GM19397 (cell line): Measurements from ENCODE around the gene IFT88.

Source experiments
- ATAC-seq: cut with Tn5 transposase; IDR thresholded peaks from one replicate; pipeline ENCODE4 v1.9.1; 2021; ENCODE audit warnings: mild to moderate bottlenecking, moderate library complexity; ENCODE audit not compliant: unreplicated experiment

Gene IFT88

DNA sequence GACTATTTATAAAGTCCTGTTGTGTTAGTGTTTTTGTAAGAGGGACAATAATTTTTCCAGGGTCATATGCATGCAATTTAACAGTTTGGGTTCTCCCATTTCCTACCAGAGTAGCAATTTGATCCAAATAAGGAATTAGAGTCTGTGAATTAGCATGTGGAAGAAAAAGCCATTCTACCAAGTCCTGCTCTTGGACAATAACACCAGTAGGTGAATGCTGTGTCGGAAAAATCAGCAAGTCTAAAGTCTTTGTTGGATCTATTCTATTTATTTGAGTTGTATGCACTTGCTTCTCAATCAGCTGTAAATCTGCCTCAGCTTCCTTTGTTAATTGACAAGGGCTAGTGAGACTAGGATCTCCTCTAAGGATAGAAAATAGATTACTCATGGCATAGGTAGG lies 115.1 kb downstream of the IFT88 start:
- ATAC-seq, result no peak

DNA sequence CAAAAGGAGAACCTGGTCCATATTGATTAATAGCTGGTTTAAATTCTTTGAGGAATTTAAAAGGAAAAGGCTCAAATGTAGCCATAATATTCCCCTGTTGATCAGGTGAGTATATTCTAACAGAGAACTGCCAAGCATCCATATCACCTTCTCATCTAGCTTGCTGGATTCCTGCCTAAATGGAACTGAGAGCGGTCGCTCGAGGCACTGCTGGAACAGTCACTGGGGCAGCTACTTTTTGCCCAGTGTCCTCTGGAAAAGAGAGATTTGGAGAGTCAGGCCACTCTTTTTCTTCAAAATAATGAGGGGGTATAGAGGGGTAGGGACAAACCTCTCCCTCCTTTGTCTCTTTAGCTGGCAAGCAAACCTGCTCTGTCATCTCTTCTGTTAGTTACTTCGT lies 117.1 kb downstream of the IFT88 start:
- ATAC-seq, result no peak

DNA sequence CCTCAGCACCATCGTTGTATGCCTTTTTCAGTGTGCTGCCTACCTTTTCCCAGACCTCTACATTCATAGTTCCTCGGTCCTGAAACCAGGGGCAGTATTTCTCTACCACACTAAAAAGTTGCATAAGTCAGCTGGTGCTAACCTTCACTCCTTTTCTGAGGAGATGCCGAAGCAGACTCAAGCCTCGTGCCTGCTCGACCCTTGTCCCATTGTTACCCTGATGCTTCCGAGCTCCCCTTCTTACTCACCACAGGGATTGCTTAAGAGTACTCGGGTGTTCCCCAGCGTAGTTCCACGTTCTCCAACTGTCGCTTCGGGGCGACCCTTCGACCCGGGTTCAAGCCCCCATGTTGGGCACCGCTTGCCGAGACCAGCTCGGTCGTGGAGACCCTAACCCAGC lies 117.6 kb downstream of the IFT88 start:
- ATAC-seq, result no peak

DNA sequence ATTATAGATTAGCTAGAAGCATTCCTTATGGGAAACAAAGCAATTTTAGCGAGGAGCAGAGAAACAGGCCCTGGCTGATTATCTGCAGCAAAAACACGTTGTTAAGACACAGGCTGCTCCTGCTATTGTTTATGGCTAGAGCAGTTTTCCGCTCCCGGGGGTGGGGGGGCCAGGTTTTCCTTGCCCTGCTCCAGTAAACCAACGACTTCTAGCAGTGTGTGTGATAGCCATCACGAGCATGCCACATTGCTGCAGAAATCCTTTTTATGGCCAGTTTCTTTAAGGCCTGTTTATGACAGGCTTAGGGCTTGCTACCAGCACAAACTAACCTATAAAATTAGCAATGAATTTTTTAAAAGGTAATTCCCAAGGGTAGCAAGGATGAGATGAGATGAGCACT lies 118.1 kb downstream of the IFT88 start:
- ATAC-seq, result no peak

DNA sequence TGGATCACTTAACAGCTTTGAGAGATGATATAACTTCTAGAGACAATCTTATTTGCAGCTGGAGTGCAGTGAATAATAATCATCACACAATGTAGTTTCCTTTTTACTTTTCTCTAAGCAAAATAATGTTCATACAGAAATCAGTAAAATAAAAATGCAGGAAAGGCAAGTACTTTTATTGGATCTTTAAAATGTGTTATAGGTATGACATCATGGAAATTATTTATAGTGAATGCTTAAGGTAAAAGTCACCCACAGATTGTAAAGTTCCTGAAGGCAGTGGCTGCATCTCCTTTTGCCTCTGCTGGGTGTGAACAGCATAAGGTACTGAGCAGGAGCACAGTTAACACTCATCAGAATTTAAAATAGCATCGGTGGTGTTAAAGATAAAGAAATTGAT lies 119.2 kb downstream of the IFT88 start:
- no peak for ATAC-seq

DNA sequence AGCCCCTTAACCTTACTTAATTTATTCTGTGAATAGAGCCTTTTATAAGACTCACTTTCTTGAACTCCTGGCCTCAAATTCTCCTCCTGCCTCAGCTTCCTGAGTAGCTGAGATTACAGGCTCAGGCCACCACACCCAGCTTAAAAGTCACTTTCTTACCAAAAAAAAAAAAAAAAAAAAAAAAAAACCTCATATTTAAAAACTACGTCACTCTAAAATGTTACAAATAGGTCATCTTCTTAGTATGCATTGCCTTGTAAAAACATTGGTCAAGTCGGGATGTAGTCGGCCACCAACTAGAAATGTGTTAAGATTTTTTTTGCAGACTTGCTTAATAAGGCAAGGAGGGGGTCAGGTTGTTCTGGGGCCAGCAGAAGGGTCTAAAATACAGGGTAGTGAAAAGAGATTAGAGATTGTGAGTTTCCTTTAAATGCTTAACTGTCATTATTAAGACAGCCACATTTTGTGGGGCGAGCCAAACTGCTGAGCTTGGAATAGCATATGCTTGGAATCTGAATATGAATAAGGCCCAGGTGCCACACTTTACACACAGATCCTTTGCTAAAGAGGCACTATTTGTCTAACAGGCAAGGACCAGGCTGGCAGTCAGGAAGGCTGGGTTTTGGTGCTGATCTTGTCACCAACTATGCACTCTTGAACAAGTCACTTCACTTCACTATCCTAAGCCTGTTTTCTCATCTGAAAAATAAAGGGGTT lies 120.1 kb downstream of the IFT88 start:
- ATAC-seq, result no peak

DNA sequence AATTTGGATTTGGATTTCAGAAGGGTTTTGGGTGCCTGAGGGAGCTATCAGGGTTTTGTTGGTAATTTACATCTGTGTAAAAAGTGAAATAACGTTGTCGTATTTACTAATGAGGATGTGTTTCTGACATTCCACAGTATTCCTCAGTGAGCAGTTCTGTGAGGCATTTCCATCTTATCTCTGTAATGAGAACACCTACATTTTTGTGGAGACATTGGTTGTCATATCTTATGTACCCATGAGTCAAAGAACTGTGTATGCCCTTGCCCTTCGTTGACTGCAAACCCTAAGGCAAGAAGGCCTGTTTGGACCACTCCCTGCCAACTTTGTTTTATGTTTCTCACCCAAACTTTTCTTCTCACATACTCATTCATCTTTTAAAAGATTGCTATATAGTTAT lies 122.3 kb downstream of the IFT88 start:
- ATAC-seq, result no peak

DNA sequence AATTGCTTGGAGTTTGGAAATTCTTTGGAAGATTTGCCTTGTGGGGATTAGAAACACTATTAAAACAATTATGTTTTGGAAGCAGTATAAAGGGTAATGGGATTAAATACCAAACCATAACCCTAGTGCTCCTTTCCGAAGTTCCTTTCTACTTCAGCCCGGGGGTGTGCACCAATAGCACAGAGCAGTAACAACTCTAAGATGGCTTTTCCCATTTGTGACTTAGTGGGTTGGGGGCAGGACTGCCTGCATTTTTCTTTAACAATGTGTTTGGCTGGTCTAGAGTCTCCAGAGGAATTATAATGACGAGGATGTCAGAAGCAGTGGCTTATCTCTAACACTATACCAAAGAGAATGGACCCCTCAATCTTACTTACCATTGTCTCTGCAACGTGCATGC lies 124.7 kb downstream of the IFT88 start:
- ATAC-seq, result no peak

DNA sequence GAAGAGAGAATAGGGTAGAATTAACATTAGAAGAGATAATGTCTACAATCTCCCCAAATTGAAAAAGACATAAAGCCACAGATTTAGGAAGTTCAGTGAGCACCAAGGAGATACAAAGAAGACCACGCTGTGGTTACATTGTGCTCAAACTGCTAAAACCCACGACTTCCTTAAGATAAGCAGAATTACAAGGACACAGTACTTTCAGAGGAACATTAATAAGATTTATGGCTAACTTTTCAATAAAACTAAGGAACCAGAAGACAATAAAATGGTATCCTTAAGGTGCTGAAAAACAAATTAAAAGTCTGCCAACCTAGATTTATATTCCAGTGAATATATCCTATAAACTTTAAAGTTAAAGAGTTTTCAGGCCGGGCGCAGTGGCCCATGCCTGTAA lies 129.1 kb downstream of the IFT88 start:
- ATAC-seq, result no peak

DNA sequence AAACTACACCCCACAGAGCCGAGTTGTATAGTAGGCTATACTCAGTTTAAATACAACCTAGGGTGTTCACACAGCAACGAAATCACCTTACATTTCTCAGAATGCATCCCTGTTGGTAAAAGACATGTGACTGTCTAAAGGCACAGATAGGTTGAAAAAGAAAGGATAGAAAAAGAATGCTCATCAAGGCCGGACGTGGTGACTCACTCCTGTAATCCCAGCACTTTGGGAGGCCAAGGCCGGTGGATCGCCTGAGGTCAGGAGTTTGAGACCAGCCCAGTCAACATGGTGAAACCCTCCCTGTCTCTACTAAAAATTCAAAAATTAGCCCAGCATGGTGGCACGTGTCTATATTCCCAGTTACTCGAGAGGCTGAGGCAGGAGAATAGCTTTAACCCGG lies 132.8 kb downstream of the IFT88 start:
- ATAC-seq, result no peak

DNA sequence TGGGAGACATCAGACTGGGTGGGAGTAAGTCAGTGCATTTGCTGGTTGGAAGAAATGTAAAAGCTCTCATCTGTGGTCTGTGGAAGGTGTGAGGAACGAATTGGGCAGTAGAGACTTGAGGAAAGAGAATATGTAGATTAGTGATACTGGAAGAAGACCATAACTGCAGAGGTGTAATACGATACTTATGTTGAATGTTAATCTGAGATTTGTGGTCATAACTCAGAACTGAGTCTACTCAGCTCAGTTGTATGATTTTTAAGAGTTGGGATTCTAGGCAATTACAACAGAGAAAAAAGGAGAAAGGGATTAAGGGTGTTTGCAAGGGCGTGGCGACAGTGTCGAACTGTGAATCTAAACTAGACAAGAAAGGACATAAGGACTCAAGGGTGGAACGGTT lies 133.3 kb downstream of the IFT88 start:
- no peak for ATAC-seq

DNA sequence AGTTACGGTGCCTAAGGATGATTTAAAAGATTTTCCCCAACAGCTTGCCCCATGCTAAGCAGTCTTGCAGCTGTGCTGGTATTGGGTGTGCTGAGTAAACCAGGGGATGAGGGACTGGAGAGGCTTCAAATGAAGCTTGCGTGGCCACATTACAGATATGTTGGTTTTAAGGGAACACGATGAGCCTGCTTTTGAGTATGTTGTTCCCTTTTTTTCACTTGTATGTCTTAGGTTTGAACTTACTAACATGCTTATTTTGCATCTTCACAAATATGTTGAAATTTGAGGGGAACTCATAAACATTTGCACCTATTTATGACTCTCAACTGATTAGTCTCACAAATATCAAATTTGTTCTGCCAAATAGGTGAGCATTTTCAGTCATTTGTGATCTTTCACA lies 134.5 kb downstream of the IFT88 start:
- ATAC-seq, result no peak

DNA sequence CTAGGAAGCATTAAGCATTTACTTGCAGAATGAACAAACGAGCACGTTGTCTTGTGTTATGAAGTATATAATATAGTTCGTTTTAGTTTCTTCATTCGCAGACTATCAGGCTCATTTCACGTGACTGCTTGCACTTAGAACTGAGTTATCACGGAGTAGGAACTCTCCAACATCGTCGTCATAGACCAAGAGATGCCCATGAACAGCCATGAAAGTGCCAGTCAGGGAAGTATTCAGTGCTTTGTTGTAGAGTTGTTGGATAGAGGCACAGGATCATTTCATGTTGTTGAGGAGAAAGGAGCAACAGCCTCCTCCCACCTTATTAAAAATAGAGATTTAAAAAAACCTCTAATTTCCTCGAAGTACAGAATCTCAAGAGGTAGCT lies 135.6 kb downstream of the IFT88 start:
- ATAC-seq, result no peak

DNA sequence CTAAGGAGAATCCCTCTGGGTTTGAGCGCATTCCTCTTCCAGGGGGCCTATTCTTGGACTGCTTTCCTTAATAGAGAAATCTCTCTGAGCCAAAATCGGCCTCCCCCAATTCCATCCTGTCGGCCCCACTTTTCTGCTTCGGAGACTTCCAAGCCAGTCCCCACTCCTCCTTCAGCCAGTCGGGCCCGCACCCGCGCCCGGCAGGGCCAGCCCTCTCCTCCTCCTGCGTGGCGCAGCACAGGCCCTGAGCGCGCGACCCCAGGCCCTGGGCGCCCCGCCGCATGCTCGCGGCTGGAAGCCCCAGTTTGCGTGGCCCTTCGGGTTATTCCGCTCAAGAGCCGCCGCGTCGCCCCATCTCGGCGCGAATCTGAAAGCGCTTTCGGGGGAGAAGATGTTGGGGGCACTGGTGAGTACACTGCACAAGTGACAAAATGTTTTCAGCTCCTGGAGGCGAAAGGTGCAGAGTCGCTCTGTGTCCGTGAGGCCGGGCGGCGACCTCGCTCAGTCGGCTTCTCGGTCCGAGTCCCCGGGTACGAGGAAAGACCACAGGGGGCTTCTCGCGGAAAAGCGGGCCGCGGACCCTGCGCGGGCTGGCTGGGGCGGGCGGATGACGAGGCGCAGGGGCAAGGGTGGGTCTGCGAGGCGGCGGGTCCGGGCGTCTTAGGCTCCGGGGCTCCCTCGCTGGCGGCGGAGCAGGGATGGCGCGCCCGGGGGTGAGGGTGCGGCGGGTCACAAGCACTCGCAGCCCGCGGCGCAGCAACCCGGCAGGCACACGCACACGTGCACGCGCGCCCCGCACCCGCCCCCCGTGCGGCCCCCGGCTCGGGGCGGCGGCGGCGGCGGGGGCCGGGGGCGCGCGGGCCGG lies 136.2 kb downstream of the IFT88 start, which contains the start of gene IL17D:
Gene IL17D (plus strand): TSS at position 785 of the 865 bp plus-strand sequence. CDS start 303 bp downstream, outside the sequence.
- peak; percentile 22 for ATAC-seq

DNA sequence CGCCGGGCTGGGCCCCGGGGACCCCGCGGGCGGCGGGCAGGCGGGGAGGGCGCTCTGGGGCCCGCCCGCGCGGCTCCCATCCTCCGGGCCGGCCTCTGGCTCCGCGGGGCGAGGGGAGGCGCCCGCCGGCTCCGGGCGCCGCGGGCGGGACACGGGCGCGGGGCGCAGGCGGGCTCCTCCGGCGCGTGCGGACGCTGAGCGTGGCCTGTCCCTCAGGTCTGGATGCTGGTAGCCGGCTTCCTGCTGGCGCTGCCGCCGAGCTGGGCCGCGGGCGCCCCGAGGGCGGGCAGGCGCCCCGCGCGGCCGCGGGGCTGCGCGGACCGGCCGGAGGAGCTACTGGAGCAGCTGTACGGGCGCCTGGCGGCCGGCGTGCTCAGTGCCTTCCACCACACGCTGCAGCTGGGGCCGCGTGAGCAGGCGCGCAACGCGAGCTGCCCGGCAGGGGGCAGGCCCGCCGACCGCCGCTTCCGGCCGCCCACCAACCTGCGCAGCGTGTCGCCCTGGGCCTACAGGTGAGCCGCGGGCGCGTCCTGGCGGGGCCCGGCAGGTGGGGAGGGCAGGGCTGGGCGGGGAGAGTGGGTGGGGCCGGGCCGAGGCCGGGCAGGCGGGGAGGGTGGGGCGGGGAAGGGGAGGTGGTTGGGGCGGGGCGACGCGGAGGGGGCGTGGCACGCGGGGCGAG lies 137.0 kb downstream of the IFT88 start:
- peak; percentile 92 for ATAC-seq

DNA sequence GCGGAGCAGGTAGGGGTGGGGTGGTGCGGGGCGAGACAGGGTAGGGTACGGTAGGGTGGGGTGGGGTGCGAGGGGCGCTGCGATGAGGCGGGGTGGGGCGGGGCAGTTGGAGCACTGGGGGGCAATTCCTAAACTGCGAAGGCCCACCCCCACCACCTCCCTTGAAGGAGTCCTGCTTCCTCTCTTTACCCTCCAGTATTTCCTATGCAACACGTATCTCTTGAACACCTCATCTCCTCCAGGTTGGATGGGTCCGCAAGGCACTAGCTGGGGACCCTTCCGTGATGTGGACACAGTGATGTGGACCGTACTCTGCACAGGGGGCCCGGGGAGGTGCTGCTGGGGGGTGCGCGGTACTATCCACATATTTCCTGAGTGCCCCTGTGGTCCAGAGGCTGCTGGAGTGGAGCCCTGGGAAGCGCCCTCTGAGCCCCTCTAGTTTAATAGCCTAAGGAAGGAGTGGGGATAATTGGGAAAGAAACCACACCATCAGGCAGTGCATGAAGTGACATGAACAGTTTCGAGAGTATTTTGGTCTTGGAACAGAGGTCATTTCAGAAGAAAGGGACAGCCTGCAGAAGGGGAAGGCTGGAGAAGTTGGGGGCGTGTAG lies 137.6 kb downstream of the IFT88 start:
- ATAC-seq, result no peak

DNA sequence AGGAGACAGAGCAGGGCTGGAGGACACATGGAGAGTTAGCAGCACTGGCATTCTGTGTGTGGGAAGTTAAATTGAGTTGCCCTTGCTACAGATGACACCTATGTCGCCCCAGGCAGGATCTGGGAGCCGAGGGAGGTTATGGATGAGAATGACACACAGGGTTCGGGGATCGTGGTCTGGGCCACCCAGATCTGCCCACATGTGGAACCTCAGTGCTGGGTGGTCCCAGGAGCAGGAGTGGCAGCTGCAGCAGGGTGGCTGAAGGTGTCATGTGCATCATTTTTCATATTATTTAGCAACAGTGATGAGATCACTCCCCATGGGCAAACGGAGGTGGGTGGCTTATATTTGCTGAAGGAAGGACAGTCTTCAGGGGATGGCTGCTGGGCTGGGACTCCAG lies 139.7 kb downstream of the IFT88 start:
- ATAC-seq, result no peak

DNA sequence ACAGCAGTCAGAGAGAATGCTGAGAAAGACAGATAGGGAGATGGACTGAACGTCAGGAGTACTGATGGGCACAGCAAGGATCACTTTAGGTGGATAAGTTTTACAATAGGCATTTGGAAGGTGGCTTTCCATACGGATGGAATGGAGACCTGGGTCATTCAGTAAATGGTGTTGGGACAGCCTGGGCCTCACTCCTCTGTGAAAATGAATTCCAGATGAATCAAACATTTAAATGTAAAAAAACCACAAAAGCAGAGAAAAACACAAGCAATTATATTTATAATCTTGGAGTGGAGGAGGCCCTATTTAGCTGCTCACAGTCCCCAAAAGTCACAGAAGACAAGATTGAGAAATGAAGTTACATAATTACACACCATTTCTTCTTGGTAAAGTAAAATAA lies 141.3 kb downstream of the IFT88 start:
- no peak for ATAC-seq

DNA sequence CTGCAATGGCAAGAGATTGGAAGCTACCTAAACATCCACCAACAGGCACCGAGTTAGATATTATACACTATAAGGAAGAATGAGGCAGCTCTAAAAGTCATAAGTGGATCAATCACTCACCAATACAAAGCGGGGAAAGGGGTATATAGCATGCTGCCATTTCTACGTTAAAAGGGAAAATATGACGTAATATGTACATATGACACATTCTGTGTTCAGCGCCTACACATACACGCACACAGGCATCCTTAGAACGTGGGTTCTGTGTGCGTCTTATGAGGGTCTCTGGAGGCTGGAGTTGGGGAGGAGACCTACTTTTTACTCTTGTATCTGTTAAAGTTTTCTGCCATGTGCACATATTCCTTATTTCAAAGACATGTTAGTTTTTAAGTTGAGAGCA lies 142.4 kb downstream of the IFT88 start:
- ATAC-seq, result no peak

DNA sequence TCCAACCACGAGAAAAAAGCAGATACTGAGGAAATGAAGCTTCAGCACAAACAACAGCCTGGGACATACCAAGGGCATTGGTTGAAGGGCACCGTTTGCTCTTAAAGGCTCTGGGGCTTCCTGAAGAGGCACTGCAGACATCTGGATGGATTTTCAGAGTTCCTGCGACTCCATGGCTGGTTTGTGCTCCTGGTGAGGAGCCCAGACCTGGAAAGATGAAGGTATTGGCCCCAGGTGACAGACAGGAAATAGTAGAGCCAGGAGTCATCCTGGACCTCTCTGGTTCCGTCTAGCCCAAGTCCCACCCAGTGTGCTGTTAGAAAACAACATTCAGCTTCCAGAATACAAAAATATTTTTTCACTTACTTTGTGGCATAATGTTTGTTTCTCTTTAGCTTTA lies 142.8 kb downstream of the IFT88 start:
- no peak for ATAC-seq

DNA sequence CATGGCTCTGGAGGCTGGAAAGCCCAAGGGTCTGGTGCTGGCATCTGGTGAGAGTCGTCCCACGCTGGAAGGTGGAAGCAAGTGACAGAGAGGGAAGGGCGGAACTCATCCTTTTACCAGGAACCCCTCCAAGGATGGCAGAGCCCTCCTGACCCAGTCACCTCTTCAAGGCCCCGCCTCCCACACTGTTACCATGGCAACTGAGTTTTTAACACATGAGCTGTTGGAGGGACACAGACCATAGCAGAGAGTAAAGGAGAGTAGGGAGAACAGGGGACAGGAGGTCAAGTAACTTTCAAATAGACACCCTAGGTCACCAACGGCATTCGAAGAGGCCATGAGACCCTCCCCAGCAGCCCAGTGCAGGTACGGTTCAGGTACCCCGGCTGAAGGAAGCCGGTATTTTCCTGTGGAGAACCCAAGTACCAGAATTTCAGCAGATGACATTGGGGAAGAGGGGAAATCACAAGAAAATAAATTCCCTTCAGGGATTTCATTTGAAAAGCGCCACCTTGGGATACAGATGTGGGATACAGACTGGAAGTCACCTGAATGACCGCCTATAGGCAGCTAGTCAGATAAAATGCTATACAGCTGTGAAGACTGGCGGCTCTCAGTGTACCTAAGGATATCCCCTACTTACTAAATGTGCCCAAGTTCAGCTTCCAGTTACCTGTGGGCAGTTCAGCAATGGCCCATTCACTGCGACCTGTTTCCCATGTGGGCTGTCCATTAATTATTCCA lies 144.5 kb downstream of the IFT88 start:
- ATAC-seq, result no peak
